ENCODE measurements around the gene SPDEF.

Gene SPDEF

DNA sequence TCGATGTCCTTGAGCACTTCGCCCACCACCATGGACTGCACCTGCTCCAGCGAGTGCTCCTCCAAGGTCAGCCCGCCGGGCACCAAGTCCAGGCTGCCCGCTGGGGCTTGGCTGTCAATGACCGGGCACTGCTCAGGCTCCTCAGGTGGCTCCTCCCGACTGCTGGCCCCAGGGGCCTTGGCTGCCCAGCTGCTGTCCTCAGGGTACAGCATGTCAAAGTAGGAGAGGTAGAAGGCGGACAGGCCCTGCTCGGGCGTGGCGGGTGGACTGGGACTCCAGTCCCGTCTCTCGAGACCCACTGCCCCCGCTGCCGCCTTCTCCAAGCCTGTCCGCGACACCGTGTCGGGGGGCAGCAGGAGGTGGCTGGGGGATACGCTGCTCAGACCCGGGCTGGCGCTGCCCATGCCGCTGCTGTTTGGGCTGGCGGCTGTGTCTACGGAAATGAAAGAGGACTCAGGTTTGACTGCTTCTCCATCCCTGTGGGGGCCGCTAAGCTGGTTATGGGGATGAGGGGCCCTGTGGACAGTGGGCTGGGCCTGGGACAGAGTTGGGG, 12.0 kb downstream of the SPDEF start:
- DNase-seq (ENCODE audit: low spot score) = no peak
- in situ Hi-C loops (cut with MboI; ENCODE audit: low sequenced_read_pairs, unreplicated experiment) = no loop called here

GRCh38 chr6:34543421-34543820, 12.7 kb downstream of the SPDEF start:
- in situ Hi-C loops (cut with MboI; ENCODE audit: low sequenced_read_pairs, unreplicated experiment) = no loop called here
- no peak for TF ChIP-seq CTCF (IDR thresholded peaks at IDR 0.05; ENCODE audit: borderline replicate concordance, control extremely low read depth, extremely low read depth, insufficient read depth, missing control alignments)
- DNase-seq (ENCODE audit: low spot score) = no peak

More for the DNA sequence above, 12.0 kb downstream of the SPDEF start:
- TF ChIP-seq CTCF (IDR thresholded peaks at IDR 0.05; ENCODE audit: borderline replicate concordance, control extremely low read depth, extremely low read depth, insufficient read depth, missing control alignments) = no peak

DNA sequence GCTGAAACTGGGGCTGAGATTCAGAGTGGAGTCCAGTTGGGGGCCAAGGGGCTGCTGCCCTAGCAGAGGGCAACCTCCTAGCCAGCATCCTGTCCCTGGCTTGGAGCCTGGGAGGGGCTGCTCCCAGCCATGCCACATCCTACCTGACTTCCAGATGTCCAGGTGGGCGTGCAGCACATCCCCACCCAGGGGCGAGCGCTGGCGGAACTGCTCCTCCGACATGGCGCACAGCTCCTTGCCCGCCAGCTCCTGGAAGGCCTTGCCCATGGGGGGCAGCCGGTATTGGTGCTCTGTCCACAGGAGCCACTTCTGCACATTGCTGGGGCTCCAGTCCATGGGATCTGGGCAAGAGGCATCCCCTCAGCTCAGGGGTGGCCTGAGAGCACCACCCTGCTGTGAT, 15.3 kb downstream of the SPDEF start:
- TF ChIP-seq CTCF (IDR thresholded peaks at IDR 0.05; ENCODE audit: borderline replicate concordance, control extremely low read depth, extremely low read depth, insufficient read depth, missing control alignments) = no peak
- in situ Hi-C loops (cut with MboI; ENCODE audit: low sequenced_read_pairs, unreplicated experiment) = no loop called here
- DNase-seq (ENCODE audit: low spot score) = no peak

- no peak for DNase-seq (ENCODE audit: low spot score)
- TF ChIP-seq CTCF (IDR thresholded peaks at IDR 0.05; ENCODE audit: borderline replicate concordance, control extremely low read depth, extremely low read depth, insufficient read depth, missing control alignments) = no peak
- in situ Hi-C loops (cut with MboI; ENCODE audit: low sequenced_read_pairs, unreplicated experiment) = no loop called here
Measured at GRCh38 chr6:34540222-34540621, 15.9 kb downstream of the SPDEF start.

- in situ Hi-C loops (cut with MboI; ENCODE audit: low sequenced_read_pairs, unreplicated experiment) = no loop called here
- no peak for TF ChIP-seq CTCF (IDR thresholded peaks at IDR 0.05; ENCODE audit: borderline replicate concordance, control extremely low read depth, extremely low read depth, insufficient read depth, missing control alignments)
- DNase-seq (ENCODE audit: low spot score) = no peak
Measured at GRCh38 chr6:34539181-34539580, 16.9 kb downstream of the SPDEF start.

- in situ Hi-C loops (cut with MboI; ENCODE audit: low sequenced_read_pairs, unreplicated experiment) = no loop called here
- TF ChIP-seq CTCF (IDR thresholded peaks at IDR 0.05; ENCODE audit: borderline replicate concordance, control extremely low read depth, extremely low read depth, insufficient read depth, missing control alignments) = no peak
- no peak for DNase-seq (ENCODE audit: low spot score)
Measured at GRCh38 chr6:34538581-34538980, 17.5 kb downstream of the SPDEF start.
